Muscle layer of colon (tissue), 2 donors: ENCODE measurements around the gene RBFOX2.
A peak's percentile ranks its signal among the peaks of the same experiment; 100 is the strongest.

ENCODE experiments used
- H3K27ac ChIP-seq: one replicate; pipeline ENCODE4 v1.7.0; 2013; ENCODE audit warnings: low read depth, mild to moderate bottlenecking, low read length, moderate library complexity
- H3K27me3 ChIP-seq, 2 donors: one replicate each; pipeline ENCODE4 v1.7.0; 2013; ENCODE audit warnings: low read length in 2 of 2, mild to moderate bottlenecking in 2 of 2; ENCODE audit not compliant: insufficient read depth in 2 of 2, control insufficient read depth in 1 of 2
- H3K36me3 ChIP-seq: one replicate; pipeline ENCODE4 v1.7.0; 2013; ENCODE audit warnings: mild to moderate bottlenecking, low read length; ENCODE audit not compliant: insufficient read depth
- H3K4me1 ChIP-seq: one replicate; pipeline ENCODE4 v1.7.0; 2013; ENCODE audit warnings: mild to moderate bottlenecking, low read length; ENCODE audit not compliant: insufficient read depth
- H3K4me3 ChIP-seq, 2 donors: one replicate each; pipeline ENCODE4 v1.7.0; 2013; ENCODE audit warnings: low read length in 2 of 2, low read depth in 1 of 2, mild to moderate bottlenecking in 1 of 2, moderate library complexity in 1 of 2
- H3K9ac ChIP-seq: one replicate; pipeline ENCODE4 v1.7.0; 2013; ENCODE audit warnings: low read length
- H3K9me3 ChIP-seq: one replicate; pipeline ENCODE4 v1.7.0; 2013; ENCODE audit warnings: mild to moderate bottlenecking, low read length
- donor health status: abdominal sarcoma.
- donor health status: Adenocarcinoma of cecum.

RBFOX2 gene

GRCh38 chr22:35988030-35988429, 40.6 kb downstream of the RBFOX2 start:
- Histone ChIP-seq H3K9ac (no peak overlapping the region), H3K36me3 (no peaks in the 10 kb centered on the region), H3K27ac (no peak overlapping the region), H3K4me1 (peaks cover 68% of the 10 kb centered on the region), H3K27me3 (no peaks in the 10 kb centered on the region), H3K9me3 (no peaks in the 10 kb centered on the region), H3K4me3 (no peak overlapping the region)

- H3K4me1 ChIP-seq = peaks cover 73% of the 10 kb centered on the region
- no peak overlapping the region for H3K4me3 ChIP-seq
- no peaks in the 10 kb centered on the region for H3K36me3 ChIP-seq
- no peaks in the 10 kb centered on the region for H3K27me3 ChIP-seq
- H3K9me3 ChIP-seq = no peaks in the 10 kb centered on the region
- H3K9ac ChIP-seq = no peak overlapping the region
- no peak overlapping the region for H3K27ac ChIP-seq
These were observed 41.1 kb downstream of the RBFOX2 start for GRCh38 chr22:35987487-35987886.

DNA sequence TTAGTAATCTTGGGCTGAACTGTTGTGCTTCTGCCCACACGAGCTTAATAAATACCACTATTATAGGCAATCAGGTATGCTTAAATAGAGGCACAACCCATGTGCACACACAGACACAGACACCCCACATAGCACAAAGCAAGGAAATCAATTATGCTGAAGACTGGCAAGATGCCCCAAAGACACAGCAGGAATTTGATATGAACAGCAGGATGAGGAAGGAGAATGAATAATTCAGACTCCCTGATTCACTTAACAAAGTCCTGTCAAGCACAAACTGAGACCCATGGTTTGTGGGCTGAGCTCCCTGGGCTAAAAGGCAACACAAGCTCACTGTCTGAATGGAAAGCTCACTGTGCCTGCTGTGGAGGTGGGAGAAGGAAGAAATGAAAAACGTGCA, 42.5 kb downstream of the RBFOX2 start:
- Histone ChIP-seq H3K27me3 (no peaks in the 10 kb centered on the region), H3K4me3 (no peak overlapping the region), H3K36me3 (no peaks in the 10 kb centered on the region), H3K4me1 (peaks cover 67% of the 10 kb centered on the region), H3K9ac (no peak overlapping the region), H3K27ac (no peak overlapping the region), H3K9me3 (no peaks in the 10 kb centered on the region)

DNA sequence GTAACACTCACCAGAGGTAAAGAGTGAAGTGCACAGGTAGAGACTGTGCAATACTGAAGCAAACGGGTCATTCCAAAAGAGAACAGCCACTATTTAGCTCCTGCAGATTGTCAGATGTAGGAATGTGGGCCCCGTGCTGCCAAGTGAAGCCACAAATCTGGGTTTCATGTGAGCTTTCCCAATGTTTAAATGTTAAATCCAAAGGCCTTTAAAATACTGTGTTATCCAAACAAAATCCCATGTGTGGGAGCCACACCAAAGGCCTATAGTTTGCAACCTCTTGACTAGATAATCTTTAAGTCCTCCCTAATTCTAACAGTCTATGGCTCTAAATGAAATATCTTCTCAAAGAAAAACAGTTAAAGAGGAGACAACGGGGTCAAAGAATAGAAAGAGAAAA, 43.3 kb downstream of the RBFOX2 start:
- no peaks in the 10 kb centered on the region for H3K27me3 ChIP-seq
- no peak overlapping the region for H3K27ac ChIP-seq
- H3K4me3 ChIP-seq = no peak overlapping the region
- no peaks in the 10 kb centered on the region for H3K36me3 ChIP-seq
- no peak overlapping the region for H3K9ac ChIP-seq
- no peaks in the 10 kb centered on the region for H3K9me3 ChIP-seq
- H3K4me1 ChIP-seq = peaks cover 59% of the 10 kb centered on the region

DNA sequence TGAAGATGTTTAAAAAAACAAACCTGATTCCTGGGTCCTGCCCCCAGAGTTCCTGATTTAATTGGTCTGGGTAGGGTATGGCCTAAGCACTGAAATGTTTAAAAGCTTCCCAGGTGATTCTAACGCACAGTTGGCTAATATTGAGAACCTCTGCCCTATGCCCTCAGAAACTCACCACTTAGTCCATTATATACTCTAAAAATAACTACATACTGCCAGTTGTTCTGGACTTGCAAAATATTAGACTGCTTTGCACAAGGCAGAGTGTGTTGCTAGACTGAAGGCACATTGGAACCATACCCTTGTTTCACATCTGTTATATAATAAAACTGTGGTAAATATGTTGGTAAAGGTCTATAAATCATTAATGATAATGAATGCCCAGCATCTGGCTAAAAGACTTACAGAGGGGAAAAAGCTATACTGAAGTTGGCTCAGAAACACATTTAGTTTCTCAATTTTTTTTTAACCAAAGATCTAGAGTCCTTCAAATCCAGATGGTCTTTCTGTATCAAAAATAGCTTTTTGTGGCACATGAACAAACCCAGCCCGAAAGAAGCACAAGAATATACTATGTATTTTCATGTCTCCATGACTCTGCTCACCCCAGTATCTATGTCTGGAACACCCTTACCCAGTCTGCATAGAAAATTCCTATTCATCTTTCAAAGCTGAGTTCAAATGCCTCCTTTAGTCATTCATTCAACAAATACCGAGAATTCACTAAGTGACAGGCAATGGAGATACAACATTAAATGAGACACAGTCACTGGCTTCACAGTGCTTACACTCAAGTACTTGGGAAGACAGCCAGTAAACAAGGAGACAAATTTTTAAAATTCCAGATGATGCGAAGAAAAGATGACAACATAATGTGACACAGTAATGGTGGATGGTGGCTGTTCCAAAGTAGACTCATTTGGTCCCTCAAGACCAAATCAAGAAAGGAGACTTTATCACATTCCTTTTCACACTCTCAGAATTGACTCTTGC, 44.1 kb downstream of the RBFOX2 start:
- no peak overlapping the region for H3K27ac ChIP-seq
- H3K36me3 ChIP-seq = no peaks in the 10 kb centered on the region
- H3K27me3 ChIP-seq = no peaks in the 10 kb centered on the region
- no peak overlapping the region for H3K4me3 ChIP-seq
- H3K4me1 ChIP-seq = peaks cover 55% of the 10 kb centered on the region
- no peaks in the 10 kb centered on the region for H3K9me3 ChIP-seq
- H3K9ac ChIP-seq = no peak overlapping the region

DNA sequence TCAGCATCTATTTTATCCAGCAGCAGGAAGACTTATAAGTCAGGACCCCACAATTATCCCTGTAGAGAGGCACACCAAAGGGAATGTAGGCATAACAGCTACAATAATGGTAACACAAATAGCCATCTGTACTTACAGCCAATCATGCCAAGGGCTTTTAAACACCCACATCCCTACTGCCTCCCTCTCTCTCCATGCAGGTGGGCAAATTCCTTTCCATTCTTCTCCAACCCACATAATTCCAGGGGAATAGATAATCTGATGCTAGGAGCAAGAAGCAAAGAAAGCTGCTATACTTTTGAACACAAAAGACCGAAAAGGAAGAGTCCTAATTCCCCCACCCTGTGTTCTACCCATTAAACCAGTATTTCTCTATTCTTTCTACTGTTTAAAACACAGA, 46.7 kb downstream of the RBFOX2 start:
- H3K27ac ChIP-seq = no peak overlapping the region
- no peak overlapping the region for H3K4me3 ChIP-seq
- H3K4me1 ChIP-seq = peaks cover 62% of the 10 kb centered on the region
- H3K9me3 ChIP-seq = no peaks in the 10 kb centered on the region
- H3K27me3 ChIP-seq = no peaks in the 10 kb centered on the region
- H3K36me3 ChIP-seq = no peaks in the 10 kb centered on the region
- H3K9ac ChIP-seq = no peak overlapping the region

DNA sequence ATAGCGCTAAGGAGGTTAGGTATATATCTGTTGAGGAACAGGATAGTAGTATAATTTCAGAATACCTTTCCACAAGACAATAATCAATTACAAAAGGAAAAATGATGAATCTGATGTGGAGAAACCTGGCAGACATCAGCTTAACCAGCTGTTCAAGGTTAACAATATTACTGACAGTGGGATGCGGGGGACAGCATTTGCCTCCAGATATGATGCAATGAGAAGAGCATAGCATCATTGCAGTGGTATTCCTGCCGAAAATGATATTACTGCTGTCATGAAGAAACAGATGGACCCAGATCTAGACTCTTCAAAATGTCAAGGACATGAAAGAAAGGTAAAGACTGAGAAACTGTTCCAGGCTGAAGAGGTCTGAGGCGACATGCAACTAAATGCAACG, 49.7 kb downstream of the RBFOX2 start:
- Histone ChIP-seq H3K9ac (no peak overlapping the region), H3K9me3 (no peaks in the 10 kb centered on the region), H3K27me3 (no peaks in the 10 kb centered on the region), H3K27ac (no peak overlapping the region), H3K36me3 (no peaks in the 10 kb centered on the region), H3K4me3 (no peak overlapping the region), H3K4me1 (peaks cover 49% of the 10 kb centered on the region)

- H3K36me3 ChIP-seq = no peaks in the 10 kb centered on the region
- H3K4me3 ChIP-seq = no peak overlapping the region
- no peak overlapping the region for H3K9ac ChIP-seq
- peaks cover 50% of the 10 kb centered on the region for H3K4me1 ChIP-seq
- no peak overlapping the region for H3K27ac ChIP-seq
- no peaks in the 10 kb centered on the region for H3K9me3 ChIP-seq
- H3K27me3 ChIP-seq = no peaks in the 10 kb centered on the region
These were observed 50.4 kb downstream of the RBFOX2 start for GRCh38 chr22:35978201-35978600.

- Histone ChIP-seq H3K9ac (no peak overlapping the region), H3K9me3 (no peaks in the 10 kb centered on the region), H3K27ac (no peak overlapping the region), H3K36me3 (no peaks in the 10 kb centered on the region), H3K27me3 (no peaks in the 10 kb centered on the region), H3K4me1 (peaks cover 50% of the 10 kb centered on the region), H3K4me3 (no peak overlapping the region)
These were observed 51.5 kb downstream of the RBFOX2 start for GRCh38 chr22:35977136-35977535.

DNA sequence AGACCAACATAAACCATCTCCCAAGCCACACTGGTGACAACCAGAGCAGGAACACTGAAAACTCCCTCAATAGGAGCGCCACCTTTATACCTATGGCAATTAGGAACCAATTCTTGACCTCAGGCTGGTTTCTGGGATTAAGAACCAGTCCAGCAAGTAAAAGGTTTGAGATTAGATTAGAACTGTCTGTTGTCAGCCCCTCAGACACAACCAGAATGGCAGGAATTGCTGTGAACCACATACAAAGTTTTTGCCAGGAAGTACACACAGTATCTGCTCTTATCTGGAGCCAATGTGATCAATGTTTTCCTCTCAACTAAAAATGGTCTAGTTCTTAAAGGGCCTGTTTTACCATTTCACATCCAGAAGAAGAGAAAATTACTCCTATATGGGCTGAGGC, 55.2 kb downstream of the RBFOX2 start:
- Histone ChIP-seq H3K27ac (peak overlapping the region; percentile 81), H3K36me3 (no peaks in the 10 kb centered on the region), H3K27me3 (no peaks in the 10 kb centered on the region), H3K9me3 (no peaks in the 10 kb centered on the region), H3K9ac (no peak overlapping the region), H3K4me1 (peaks cover 75% of the 10 kb centered on the region), H3K4me3 (no peak overlapping the region)

- H3K36me3 ChIP-seq = no peaks in the 10 kb centered on the region
- peaks cover 73% of the 10 kb centered on the region for H3K4me1 ChIP-seq
- no peak overlapping the region for H3K9ac ChIP-seq
- no peaks in the 10 kb centered on the region for H3K27me3 ChIP-seq
- H3K9me3 ChIP-seq = no peaks in the 10 kb centered on the region
- peak overlapping the region; percentile 81 for H3K27ac ChIP-seq
- H3K4me3 ChIP-seq = no peak overlapping the region
These were observed 56.1 kb downstream of the RBFOX2 start for GRCh38 chr22:35972559-35972958.
